ENCODE data around the gene SMPD1.
A peak's percentile ranks its signal among the peaks of the same experiment; 100 is the strongest.

SMPD1 gene

GRCh38 chr11:6415797-6416196 is 25.5 kb downstream of the SMPD1 start:
- no peak for DNase-seq

GRCh38 chr11:6417907-6418556 is 27.8 kb downstream of the SMPD1 start:
- DNase-seq = no peak

GRCh38 chr11:6418557-6419008 is 28.3 kb downstream of the SMPD1 start:
- DNase-seq = no peak

GRCh38 chr11:6419009-6419631 is 28.8 kb downstream of the SMPD1 start, which contains the start of gene APBB1:
APBB1 (minus strand) TSS chr11:6419094; CDS start chr11:6411347, 7,747 bp downstream.
- peak; percentile 53 to 72 (median 61) for DNase-seq

DNA sequence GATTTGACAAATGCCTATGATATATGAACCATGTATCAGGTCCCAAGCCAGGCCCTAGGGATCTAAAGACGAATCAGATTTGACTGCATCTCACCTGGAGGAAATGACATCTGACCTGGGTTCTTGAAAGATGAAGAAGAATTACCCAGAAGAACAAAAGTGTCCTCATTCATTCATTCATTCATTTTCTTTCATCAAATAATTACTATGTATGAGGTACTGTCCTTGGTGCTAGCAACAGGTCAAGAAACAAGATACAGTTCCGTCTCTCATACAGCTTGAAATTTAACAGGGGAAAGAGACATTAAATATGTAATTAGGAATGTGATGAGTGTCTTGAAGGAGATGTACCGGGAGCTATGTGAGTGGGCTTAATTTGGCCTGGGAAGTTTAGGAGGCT is 30.4 kb downstream of the SMPD1 start:
- DNase-seq = no peak

DNA sequence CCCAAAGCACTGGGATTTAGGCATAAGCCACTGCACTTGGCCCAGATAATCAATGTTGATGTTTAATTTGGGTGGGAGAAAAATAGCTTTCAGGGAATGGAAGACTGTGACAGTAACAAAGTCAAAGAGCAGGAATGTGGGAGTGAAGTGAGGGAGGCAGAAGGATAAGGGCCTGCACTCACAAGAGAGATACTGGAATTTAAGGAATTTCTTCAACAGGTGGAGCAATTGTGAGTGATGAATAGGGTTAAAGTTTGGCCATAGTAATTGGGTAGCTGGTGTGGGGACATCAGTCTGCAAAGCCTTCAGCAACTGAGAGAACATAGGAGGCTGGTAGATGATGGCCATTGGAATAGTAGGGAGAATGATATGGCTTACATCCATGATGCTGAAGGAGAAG is 37.2 kb downstream of the SMPD1 start:
- DNase-seq = no peak

DNA sequence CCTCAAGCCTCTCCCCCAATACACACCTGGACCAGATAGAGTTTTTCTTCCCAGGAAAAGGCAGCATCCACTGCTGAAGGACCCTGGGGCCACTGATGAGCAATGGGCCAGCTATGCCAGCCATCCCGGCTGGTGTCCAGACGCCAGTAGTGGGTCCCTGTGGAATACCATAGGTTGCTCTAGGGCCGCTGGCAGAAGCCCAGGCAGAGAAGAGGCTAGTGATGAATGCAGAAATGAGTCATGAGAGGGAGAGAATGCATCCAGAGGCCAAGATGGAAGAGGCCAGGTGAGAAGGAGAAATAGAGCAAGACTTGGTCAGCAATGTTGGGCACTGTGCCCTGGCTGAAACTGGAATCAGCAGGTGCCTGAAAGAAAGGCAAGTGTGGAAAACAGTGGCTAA is 41.6 kb downstream of the SMPD1 start:
- DNase-seq = no peak

GRCh38 chr11:6433998-6434660 is 43.9 kb downstream of the SMPD1 start:
- DNase-seq = no peak

- no peak for DNase-seq
These were observed 47.1 kb downstream of the SMPD1 start for GRCh38 chr11:6437423-6437822.

DNA sequence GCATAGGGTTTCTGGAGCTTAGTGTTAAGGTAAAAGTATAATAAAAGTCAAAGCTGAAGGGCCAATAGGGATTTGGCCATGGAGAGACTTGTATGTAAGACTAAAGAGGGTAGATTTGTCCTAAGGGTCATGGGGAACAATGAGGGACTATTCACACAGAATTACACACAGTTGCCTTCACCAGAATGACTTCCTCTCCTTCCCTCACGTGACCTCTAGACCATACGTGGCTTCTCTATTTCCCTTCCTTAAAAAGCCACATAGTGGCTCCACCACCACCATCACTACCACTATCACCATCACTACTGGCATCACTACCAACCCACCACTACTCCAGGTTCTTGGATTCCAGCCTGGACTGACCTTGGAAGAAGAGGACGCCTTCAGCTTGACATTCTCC is 47.7 kb downstream of the SMPD1 start:
- DNase-seq = peak in 1 of 5 donors; percentile 42

GRCh38 chr11:6438979-6439571 is 48.8 kb downstream of the SMPD1 start:
- peak in 2 of 5 donors; percentile 17 to 40 for DNase-seq

DNA sequence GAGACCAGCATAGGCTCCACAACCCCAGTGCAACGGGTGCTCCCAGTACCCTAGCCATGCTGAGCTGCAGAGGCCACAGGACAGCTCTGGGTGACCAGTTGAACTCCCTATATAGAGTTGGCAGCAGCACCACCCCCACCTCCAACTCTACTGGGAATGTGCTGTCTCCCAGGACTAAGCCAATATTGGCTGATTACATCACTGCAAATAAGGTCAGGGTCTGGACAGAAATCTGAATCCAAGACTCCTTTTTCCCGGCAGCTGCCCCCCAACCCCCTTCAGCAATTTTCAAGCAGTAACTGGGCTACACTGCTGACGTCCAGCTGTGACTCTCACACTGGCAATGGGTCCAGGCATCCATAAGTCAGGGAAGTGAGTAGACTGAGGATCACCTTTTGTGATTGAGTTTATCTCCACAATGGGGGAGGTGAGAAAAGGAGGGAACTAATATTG is 50.7 kb downstream of the SMPD1 start, which contains the start of gene HPX:
Gene HPX (minus strand): TSS at position 82 of the 453 bp plus-strand sequence. CDS start 24 bp downstream, at position 58.
- no peak for DNase-seq

- no peak for DNase-seq
These were observed 52.2 kb downstream of the SMPD1 start for GRCh38 chr11:6442441-6442840.

DNA sequence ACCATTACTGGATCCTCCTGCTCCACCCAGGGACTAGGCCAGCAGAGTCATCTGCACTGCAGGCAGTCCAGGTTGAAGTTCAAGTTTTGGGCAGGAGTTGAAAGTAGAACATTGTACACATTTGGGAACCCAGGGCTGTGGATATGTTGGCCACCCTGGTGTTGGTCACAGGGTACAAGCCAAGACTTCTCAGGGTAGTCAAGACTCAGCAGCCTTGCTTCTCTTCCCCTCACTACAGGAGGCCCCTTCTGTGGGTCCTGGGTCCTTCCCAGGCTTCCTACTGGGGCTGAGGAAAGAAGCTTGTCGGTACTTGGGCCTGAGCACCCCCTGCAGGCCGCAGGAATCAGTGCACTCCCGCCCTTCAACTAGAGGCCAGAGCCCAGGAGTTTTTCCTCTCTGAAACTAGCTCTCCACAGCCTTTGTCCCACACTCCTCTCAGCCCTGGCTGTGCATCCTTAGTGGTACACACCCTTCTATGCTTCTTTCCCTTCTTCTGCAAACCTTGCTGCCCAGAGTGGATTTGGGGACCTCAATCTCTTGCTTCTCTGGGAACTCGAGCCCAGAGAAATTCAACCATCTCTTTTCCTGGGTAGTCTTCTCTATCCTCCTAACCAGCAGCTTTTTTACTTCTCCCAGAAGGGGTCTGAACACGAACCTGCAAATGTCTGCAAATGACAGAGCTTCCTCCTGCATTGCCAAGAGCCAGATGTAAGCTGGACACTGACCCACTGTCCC is 53.2 kb downstream of the SMPD1 start:
- DNase-seq = peak; percentile 26 to 52 (median 41)
